MM.1S (cell line): Measurements from ENCODE around the gene C1orf74.

Experiments
- CTCF ChIP-seq: fragments of 300-600 bp; sonication (generic); IDR thresholded peaks from 2 replicates; pipeline ENCODE4 v1.5.1; 2016; ENCODE audit warnings: antibody characterized with exemption, low read length, mixed read lengths
- EZH2 ChIP-seq: fragments of 300-600 bp; sonication (generic); optimal IDR thresholded peaks from 2 replicates; pipeline ENCODE3; 2017; ENCODE audit warnings: low read depth, mild to moderate bottlenecking, antibody characterized with exemption, low read length, mixed read lengths

GRCh38 chr1:209755926-209756614, 28.3 kb downstream of the C1orf74 start, which contains the start of gene TRAF3IP3:
- no peak for TF ChIP-seq CTCF
- TF ChIP-seq EZH2 = no peak
